ENCODE data around the gene ING4.

ING4 gene

GRCh38 chr12:6640497-6640896, 22.4 kb downstream of the ING4 start:
- Histone ChIP-seq H3K4me2 (no peak overlapping the region), H3K4me1 (ENCODE audit: low read depth, poor library complexity, severe bottlenecking) (no peaks in the 10 kb centered on the region)
- no peak for TF ChIP-seq CTCF (conservative IDR thresholded peaks at IDR 0.05; ENCODE audit: low read depth, low read length)

GRCh38 chr12:6639151-6639801, 23.6 kb downstream of the ING4 start:
- H3K27ac ChIP-seq = no peak overlapping the region
- no peak for TF ChIP-seq CTCF (conservative IDR thresholded peaks at IDR 0.05; ENCODE audit: low read depth, low read length)
- H3K36me3 ChIP-seq (ENCODE audit: insufficient read depth) = no peaks in the 10 kb centered on the region
- peaks cover 12% of the 10 kb centered on the region; the same call in 1 of the 2 replicates for H3K27me3 ChIP-seq (ENCODE audit: insufficient read depth, low read depth)
- no peaks in the 10 kb centered on the region for H4K20me1 ChIP-seq (ENCODE audit: insufficient read depth)
- H3K4me3 ChIP-seq (IDR thresholded peaks at IDR 0.05; ENCODE audit: insufficient read depth, low read depth, low read length) = no peak overlapping the region
- H3K79me2 ChIP-seq (ENCODE audit: insufficient read depth, low read depth) = no peaks in the 10 kb centered on the region
- H2AFZ ChIP-seq (ENCODE audit: low read depth) = no peak overlapping the region
- H3K4me1 ChIP-seq (ENCODE audit: low read depth, poor library complexity, severe bottlenecking) = no peaks in the 10 kb centered on the region
- no peak overlapping the region for H3K4me2 ChIP-seq
- no peak overlapping the region for H3K9ac ChIP-seq

More at GRCh38 chr12:6640497-6640896, 22.4 kb downstream of the ING4 start:
- Histone ChIP-seq H3K79me2 (ENCODE audit: insufficient read depth, low read depth) (no peaks in the 10 kb centered on the region), H3K36me3 (ENCODE audit: insufficient read depth) (no peaks in the 10 kb centered on the region), H3K9ac (no peak overlapping the region), H2AFZ (ENCODE audit: low read depth) (no peak overlapping the region), H3K27me3 (ENCODE audit: insufficient read depth, low read depth) (peaks cover 12% of the 10 kb centered on the region; the same call in 1 of the 2 replicates), H4K20me1 (ENCODE audit: insufficient read depth) (no peaks in the 10 kb centered on the region), H3K4me3 (IDR thresholded peaks at IDR 0.05; ENCODE audit: insufficient read depth, low read depth, low read length) (no peak overlapping the region), H3K27ac (no peak overlapping the region)

- H3K4me3 ChIP-seq (IDR thresholded peaks at IDR 0.05; ENCODE audit: insufficient read depth, low read depth, low read length) = no peak overlapping the region
- H4K20me1 ChIP-seq (ENCODE audit: insufficient read depth) = no peaks in the 10 kb centered on the region
- no peak overlapping the region for H3K4me2 ChIP-seq
- H3K9ac ChIP-seq = no peak overlapping the region
- H2AFZ ChIP-seq (ENCODE audit: low read depth) = no peak overlapping the region
- H3K27ac ChIP-seq = no peak overlapping the region
- H3K4me1 ChIP-seq (ENCODE audit: low read depth, poor library complexity, severe bottlenecking) = no peaks in the 10 kb centered on the region
- H3K79me2 ChIP-seq (ENCODE audit: insufficient read depth, low read depth) = no peaks in the 10 kb centered on the region
- H3K27me3 ChIP-seq (ENCODE audit: insufficient read depth, low read depth) = peaks cover 12% of the 10 kb centered on the region; the same call in 1 of the 2 replicates
- no peak for TF ChIP-seq CTCF (conservative IDR thresholded peaks at IDR 0.05; ENCODE audit: low read depth, low read length)
- no peaks in the 10 kb centered on the region for H3K36me3 ChIP-seq (ENCODE audit: insufficient read depth)
Measured at GRCh38 chr12:6638305-6638704, 24.6 kb downstream of the ING4 start.

DNA sequence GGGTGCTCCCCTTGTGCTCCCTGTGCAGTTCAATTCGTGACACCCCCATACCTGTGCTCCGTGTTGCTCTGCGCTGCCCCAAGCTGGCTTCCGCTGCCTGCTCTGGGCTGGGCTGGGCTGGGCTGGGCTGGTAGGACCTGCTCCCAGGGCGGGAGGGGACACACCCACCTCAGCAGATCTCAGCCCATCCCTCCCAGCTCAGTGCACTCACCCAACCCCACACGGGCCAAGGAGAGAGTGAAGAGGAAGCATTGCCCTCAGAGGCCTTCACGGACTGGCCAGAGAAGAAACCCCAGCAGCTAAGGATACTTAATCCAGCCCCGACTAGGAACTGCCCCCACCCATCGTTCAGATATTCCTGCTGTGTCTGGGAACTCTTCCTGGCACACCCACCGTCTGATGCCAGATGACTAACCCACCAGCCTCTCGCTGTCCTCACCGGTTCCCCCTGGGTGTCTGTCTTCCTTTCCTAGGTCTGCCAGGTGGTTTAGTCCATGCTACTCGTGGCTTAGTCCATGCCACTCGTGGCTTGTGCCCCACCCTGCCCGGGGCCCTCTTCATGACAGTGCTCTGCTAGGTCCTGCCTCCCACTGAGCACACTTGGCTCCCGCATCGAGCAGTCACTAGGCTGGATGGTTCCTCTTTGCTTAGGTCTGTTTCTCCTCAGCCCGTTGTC, 26.9 kb downstream of the ING4 start, which contains the start of gene LPAR5:
Gene LPAR5 (minus strand): TSS at position 104 of the 676 bp plus-strand sequence. CDS start 14,711 bp downstream, outside the sequence.
- Histone ChIP-seq H3K9ac (no peak within 1 kb of the TSS), H3K27ac (no peak within 1 kb of the TSS), H3K79me2 (ENCODE audit: insufficient read depth, low read depth) (no peaks in the 10 kb centered on the region), H3K4me2 (no peak within 1 kb of the TSS), H4K20me1 (ENCODE audit: insufficient read depth) (no peaks in the 10 kb centered on the region), H3K27me3 (ENCODE audit: insufficient read depth, low read depth) (peaks cover 2% of the 10 kb centered on the region; the same call in 1 of the 2 replicates), H3K4me3 (IDR thresholded peaks at IDR 0.05; ENCODE audit: insufficient read depth, low read depth, low read length) (no peak within 1 kb of the TSS), H3K4me1 (ENCODE audit: low read depth, poor library complexity, severe bottlenecking) (no peaks in the 10 kb centered on the region), H2AFZ (ENCODE audit: low read depth) (no peak within 1 kb of the TSS), H3K36me3 (ENCODE audit: insufficient read depth) (no peaks in the 10 kb centered on the region)
- TF ChIP-seq CTCF (conservative IDR thresholded peaks at IDR 0.05; ENCODE audit: low read depth, low read length) = no peak
